Right renal pelvis (tissue), 4 donors: ENCODE data around the gene RACGAP1. TPM values are rescaled to one million over a fixed set of nuclear protein-coding genes. Genes with fewer than 3 reads are reported as not detected.
"Not testable (repeated sequence)": the region's sequence is repeated elsewhere in the genome, so short reads cannot be mapped to it uniquely, and the experiment has no call there.

Source experiments
- DNase-seq, 4 donors: peaks; one replicate each; pipeline ENCODE4 v3.0.0-alpha.2; 2013; ENCODE audit warnings: low read depth in 4 of 4, low spot score in 3 of 4, missing footprints in 1 of 4
- polyA plus RNA-seq, 4 donors: library from polyadenylated mRNA; unstranded; fragments of 120-200 nt; gene quantifications; one replicate each; pipeline ENCODE4 v1.2.1, GENCODE V29; 2013; ENCODE audit not compliant: insufficient read length in 4 of 4

The RACGAP1 gene
- polyA plus RNA-seq, 4 donors, result 42.4 to 54.4 (median 49.8) TPM

DNA sequence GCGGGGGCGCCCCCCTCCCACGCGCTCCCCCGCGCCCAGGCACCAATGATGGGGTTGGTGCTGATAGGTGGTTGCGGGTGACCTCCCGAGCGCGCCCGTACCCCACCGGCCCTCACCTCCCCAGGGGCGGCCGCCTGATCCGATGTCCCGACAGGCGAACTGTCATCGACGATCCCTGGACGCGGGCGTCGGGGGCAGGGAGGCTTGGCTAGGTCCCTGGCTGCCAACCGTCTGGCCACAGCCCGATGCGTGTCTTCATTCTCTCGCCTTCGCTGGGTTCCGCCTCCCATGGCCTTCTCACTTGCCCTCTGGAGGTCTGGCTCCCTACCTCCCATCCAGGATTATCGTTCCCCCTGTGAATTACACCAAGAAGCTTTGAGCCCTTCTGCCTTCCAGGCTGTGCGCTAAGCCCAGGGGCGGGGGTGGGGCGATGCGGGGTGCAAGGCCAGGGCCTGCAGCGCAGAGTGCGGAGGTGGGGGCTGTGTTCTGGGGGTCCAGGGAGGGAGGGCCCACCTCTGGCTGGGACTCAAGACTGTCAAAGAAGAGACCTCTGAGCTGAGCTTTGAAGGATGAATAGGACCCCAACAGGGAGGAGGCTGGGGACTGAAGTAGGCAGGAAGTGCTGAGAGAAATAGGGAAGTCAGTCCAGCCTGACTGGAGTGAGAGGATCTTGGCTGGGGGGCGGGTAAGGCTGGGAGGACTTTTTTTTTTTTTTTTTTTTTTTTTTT lies 7.7 kb upstream of the RACGAP1 start:
- DNase-seq, result no peak

DNA sequence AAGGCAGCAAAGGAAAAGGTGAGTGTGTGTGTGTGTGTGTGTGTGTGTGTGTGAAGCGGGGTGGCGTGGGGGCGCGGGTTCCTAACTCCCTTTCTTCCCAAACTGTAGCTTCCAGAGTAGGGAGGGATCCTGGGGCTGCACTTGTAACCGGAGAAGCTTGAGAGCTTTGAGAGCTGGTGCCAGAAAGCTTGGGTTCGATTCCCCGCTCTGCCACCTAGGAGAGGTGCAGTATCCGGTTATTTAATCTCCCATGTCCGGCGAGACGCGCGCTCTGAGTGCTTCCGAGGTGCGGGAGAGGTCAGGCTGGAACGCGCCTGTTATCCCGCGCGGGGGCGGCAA lies 7.2 kb upstream of the RACGAP1 start:
- no peak for DNase-seq

DNA sequence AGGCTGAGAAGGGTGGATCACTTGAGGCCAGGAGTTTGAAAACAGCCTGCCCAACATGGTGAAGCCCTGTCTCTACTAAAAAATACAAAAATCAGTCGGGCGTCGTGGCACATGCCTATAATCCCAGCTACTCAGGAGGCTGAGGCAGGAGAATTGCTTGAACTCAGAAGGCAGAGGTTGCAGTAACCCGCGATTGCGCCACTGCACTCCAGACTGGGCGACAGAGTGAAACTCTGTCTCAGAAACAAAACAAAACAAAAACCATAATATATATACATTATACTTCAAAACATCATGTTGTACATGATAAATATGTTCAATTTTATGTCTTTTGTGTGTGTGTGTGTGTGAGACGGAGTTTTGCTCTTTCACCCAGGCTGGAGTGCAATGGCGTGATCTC lies 5.2 kb upstream of the RACGAP1 start:
- DNase-seq, result not testable (repeated sequence)

DNA sequence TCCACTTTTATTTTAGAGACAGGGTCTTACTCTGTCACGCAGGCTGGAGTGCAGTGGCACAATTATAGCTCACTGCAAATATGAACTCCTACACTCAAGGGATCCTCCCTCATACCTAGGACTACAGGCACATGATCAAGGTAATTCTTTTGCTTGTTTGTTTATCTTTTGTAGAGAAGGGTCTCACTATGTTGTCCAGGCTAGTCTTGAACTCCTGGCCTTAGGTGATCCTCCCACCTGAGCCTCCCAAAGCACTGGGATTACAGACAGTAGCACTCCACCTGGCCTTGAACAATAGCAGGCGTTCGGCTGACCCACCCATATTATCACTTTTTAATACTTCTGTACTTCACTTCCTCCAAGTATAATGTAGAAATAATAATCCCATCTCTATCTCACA lies 1.4 kb upstream of the RACGAP1 start:
- no peak for DNase-seq

DNA sequence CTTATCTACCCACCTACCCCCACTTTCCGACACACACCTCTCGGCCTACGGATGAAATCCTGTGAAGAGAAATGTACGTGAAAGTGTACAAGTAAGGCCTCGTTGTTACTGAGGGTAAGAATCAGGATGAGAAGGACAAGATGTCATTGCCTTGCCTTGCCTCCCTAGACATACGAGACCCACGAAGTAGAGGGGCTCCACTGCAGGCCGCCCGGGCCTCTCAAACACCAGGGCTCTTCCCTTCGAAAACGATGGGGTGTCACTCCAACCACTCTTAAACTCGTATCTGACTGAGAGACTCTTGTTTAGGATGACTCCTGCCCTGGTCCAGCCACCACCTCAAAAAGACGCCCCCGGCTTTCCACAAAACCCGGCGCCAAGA lies 498 bp downstream of the RACGAP1 start:
- DNase-seq, result no peak

DNA sequence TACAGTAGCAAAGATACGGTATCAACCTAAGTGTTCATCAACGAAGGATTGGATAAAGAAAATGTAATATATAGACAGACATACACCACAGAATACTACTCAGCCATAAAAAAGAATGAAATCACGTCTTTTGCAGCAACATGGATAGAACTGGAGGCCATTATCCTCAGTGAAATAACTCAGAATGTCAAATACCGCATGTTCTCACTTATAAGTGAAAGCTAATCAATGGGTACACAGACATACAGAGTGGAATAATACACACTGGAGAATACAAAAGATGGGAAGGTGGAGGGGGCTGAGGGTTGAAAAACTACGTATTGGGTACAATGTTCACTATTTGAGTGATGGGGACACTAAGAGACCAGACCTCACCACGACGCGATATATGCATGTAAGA lies 1.1 kb downstream of the RACGAP1 start:
- DNase-seq, result no peak

DNA sequence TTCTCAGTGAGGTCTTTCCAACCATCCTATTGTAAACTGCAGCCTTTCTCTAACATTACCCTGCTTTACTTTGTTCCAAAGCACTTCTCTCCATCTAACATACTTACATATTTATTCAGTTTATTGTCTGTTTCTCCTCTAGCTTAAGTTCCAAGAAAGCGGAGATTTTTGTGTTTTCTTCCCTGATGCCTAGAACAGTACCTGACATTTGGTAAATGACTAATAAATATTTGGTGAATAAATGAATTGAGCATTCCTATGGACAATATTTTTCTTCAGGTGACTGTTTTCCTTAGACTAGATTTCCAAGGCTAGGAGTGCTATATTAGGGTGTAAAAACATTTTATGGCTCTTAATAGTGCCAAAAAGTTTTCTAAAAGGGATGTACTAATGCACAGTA lies 2.4 kb downstream of the RACGAP1 start:
- DNase-seq, result no peak

DNA sequence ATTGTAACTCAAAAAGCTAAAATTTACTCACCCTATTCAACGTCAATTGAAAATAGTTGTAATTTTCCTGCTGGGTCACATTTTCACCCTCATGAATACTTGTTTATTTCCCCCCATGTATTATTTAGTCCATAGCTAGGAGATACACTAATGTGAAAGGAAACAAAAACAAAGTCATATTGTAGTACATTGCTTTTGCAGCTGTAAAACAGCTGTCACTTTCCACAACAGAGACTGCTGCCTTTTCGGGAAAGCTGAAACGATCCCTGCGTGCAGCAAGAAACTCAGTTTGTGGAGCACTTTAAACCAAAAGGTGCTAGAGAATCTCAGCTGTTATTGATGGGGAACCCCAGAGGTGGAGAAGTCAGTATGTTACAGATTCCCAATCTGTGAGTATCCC lies 4.3 kb downstream of the RACGAP1 start:
- no peak for DNase-seq

DNA sequence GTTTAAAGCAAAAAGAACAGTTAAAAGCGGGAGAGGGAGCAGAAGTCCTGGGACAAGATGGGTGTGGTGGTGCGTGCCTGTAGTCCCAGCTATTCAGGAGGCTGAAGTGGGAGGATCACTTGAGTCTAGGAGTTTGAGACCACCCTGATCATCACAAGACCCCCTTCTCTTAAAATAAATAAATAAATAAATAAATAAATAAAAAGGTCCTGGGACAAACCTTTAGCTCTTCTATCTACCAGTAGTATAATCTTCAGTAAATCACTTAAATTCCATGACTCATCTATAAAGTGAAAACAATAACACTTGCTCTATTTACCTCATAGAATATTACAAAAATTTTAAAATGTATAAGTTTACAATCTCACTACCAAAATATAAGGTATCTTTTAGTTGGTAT lies 5.8 kb downstream of the RACGAP1 start:
- no peak for DNase-seq

DNA sequence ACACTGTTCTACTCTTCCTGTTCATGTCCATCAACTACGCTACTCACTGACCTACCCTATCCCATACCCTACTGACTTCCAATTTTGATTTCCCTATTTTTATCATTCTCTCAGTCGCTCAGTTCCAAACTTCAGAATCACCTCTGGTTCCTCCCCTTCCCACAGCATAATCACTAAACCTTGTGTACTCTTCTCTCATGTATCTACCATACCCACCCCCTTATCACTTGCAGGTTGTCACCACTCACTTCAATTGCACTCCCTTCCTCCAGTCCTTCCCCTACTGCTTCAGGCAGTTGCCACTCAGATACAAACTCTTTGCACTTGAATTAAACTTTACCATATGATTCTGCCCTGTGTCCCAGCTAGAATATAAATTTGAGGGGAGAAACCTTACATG lies 6.3 kb downstream of the RACGAP1 start:
- DNase-seq, result no peak

DNA sequence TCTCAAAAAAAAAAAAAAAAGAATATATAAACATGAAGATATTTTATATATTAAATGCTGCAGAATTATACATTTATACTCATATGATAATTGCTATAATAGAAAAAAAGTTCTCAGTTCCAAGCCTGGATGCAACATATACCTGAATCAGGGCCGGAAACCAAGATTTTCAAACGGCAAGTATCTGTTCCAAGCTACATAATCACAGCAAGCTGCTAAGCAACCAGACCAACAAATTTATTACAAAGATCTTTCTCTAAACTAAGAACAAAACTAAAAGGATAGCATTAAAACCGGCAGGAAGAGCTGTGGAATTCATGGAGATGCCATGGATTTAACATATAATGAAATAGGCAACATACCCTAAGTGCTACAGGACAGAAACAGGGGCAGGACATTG lies 7.1 kb downstream of the RACGAP1 start:
- no peak for DNase-seq

DNA sequence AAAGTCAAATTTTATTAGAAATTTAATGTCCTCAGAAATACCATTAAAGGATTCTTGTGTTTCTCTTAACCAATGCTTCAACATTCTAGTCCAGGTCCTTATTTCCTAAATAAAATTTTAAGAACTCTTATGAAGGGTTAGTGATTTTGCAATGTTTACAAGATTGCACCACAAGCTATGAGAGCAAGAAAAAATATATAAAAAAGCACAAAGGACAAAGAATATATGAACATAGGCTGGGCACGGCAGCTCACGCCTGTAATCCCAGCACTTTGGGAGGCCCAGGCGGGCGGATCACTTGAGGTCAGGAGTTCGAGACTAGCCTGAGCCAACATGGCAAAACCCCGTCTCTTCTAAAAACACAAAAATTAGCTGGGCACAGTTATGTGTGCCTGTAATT lies 7.7 kb downstream of the RACGAP1 start:
- DNase-seq, result no peak

DNA sequence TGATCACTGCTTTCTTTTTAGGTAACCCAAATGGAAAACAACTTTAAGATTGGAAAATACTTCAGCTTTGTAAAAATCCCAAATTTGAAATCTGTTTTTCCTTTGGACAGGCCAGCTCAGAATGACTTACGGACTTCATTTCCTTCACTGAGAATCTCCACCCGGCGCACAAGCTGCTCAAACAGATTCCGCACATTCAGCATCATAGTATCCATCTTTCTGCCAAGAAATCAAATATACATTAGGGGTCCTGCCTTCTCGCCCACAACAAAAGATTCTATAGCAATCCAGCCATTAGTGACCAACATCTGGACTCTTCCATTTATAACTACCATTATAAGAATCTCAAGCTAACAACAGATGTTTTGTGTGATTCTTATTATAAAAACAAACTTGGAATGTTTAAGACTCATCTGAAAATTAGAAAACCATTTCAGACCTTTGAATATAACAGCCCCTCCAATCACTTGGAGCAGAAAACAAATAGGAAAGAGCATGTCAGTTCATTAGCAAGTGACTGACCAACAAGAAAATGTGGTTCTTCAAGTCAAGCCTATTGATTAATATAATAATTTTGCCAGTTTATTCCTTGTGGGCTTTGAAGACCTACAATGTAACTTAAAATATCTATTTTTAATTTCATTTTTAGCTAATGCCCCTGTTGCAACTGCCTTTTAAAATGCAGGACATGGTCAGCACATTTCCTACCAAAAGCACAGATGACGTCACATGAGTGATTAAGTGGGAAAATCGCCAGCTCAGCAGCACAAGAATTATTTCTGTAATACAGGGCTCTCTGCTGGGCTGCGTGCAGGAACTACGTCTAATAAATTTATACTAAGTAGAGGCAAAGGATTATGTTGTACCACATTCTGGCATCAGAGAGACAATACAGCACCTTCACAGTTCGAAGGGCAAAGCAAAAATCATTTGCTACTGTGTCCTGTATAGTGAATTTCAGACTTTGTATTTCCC lies 8.5 kb downstream of the RACGAP1 start:
- DNase-seq, result peak in 1 of 4 donors; percentile 49

DNA sequence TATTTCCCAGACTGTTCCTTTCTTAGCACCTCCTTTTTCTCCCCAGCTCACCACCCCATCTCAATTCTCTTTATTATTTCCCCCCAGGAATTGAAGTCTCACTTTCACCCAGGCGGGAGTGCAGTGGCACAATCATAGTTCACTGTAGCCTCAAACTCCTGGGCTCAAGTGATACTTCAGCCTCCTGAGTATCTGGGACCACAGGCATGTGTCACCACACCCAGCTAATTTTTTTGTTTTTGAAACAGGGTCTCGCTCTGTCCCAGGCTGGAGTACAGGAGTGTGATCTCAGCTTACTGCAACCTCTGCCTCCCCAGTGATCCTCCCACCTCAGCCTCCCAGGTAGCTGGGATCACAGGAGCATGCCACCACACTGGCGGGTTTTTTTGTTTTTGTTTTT lies 11.0 kb downstream of the RACGAP1 start:
- no peak for DNase-seq

DNA sequence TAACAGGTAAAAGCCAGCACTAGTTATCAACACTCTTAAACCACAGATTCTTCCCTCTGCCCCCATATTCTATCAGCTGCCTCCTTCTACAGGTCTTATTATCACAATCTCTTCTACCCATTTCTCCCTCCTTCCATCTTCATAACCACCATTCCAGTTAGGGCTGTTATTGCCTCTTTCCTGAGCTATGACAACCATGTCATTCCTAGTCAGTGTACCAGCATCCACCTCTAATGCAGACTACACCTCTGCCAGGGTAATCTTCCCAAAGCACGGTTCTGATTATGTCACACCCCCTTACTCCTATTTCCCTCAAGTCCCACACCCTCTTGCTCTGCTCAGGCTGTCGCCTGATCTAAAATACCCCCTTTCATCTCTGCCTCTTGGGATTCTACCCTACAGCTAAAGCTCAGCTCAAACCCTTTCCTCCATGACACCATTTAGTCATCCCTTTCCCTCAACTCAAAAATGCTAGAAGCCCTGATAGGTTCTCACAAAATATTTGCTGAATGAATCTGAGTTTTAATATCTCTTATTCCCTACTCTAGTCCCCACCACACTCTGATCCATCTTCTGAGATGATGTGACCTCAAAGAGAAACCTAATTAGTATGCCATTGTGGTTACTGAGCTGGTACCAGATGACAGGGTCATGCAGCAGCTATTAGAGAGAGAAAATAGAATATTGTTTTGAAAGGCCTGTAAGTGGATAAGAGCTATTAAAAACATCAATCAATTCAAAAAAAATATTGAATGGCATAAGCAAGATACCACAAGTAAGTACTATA lies 11.7 kb downstream of the RACGAP1 start:
- DNase-seq, result no peak

DNA sequence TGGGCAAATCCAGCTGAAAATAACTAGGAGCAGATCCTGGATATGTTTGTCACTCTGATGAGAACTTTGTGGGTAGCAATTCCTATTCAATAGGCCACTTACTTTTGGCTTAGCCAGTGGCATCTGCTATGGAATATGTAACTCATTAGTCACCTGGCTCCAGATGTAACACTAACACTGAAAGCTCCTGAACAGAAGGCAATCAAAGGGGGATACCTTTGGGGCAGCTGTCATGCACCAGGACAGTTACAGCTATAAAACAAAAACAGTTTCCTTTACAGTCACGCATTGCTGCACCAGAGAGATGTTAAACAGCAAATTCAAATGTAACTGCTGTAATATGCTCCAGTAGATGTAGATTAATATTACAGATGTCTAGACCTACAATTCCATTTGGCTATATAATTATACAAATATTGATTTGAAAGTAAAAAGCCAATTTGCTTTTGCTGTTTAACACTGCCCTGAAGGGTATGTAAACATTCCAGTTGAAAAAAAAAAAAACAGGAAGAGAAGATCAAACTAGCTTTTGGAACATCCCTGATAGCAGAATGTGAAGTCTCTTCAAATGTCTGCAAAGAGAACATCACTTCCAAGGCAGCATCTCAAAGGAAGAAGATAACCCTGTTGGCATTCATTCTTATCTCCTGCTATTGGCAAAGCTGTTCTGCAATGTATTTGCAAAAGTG lies 18.4 kb downstream of the RACGAP1 start:
- no peak for DNase-seq

DNA sequence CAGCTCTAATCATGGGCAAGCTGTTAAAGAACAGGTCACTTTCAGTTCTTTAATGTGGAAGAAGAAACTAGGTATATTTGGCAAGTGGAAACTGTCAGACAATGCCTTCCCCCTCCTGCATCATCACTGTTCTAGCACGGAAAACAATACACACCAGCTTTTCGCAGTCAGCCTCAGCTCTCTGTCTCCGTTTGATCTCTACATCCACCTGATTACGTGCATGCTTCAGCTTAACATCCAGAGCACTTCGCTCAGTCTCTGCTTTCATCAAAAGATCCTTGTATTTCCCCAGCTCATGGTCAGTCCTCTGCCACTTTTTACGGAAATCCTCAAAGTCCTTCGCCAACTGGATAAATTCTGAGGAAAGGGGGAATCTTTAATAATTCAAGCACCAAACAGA lies 19.0 kb downstream of the RACGAP1 start:
- no peak for DNase-seq

DNA sequence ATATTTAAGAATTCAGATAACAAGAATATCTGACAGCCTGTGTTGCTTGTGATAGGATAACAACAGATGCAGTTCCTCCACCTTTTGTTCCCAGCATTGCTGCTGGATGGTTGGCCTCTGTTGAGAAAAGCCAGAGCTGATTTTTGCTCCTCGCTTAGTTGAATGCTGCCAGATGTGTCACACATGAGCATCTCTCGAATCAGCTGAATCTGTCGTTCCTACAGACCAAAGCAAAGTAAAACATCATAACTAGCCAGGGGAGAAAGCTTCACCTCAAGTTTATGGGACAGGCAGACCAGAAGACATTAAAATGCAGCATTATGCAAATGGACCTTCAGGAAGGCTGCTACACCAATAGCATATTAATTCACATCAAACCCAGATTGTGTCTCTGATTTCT lies 20.1 kb downstream of the RACGAP1 start:
- DNase-seq, result no peak

DNA sequence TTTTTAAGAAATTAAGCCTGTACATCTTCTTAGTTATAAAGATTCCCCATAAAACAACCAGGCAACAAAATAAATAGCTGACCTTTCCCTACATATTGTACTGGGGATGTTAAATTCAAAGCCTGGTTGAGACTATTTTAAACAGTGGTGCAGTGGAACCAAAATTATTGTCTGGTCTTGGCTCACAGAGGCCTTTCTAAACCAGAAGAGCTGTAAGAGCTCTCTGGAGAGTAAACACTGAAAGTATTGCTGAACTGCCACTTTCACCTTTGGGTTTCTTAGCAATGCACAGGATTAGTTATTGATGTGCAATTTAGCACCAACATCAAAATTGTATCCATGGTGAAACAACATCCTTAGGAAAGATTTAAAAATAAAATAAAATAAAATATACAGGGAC lies 20.6 kb downstream of the RACGAP1 start:
- no peak for DNase-seq

DNA sequence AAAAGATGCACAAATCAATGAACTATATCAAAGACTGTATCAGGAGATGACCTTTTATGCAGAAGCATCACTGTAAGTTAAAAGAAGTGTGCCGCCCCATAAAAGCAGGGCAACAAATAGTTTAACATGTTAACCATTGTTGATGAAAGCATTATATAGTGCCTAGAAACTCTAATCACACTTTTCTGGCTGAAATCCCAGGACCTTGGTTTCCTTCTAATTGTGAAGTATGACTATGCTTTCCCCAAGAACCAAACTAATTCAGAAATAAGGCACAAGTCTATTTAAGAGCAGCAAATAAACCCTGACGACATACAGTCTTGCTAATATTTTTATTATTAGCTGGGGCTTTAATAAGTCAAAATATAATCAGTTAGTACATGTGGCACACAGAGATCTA lies 21.7 kb downstream of the RACGAP1 start:
- no peak for DNase-seq

DNA sequence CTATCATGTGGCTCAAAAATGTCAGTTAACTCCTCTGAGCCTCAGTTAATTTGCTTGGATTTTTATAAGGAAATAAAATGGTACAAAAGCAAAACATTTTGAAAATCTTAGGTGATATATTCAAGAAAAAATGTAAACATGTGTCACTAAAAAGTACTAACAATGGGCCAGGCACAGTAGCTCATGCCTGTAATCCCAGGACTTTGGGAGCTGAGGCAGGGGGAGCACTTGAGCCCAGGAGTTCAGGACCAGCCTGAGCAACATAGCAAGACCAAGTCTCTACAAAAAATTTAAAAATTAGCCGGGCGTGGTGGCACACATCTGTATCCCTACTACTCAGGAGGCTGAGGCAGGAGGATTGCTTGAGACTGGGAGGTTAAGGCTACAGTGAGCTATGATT lies 26.8 kb downstream of the RACGAP1 start:
- DNase-seq, result no peak
